Ecto neural progenitor cell (in vitro differentiated cells): ENCODE data around the gene IQSEC1.

Experiments
- DNase-seq: peaks from one replicate; pipeline ENCODE4 v3.0.0-alpha.2; 2018; ENCODE audit warnings: low spot score

IQSEC1 gene

GRCh38 chr3:13073326-13074005, at the start of gene IQSEC1:
Gene IQSEC1 (minus strand): TSS chr3:13073429. CDS start chr3:13073014, 415 bp downstream.
- peak; percentile 84 for DNase-seq

- no peak for DNase-seq
These were observed 49.1 kb upstream of the IQSEC1 start for GRCh38 chr3:13122081-13123012.

GRCh38 chr3:13121553-13122001, 48.3 kb upstream of the IQSEC1 start:
- DNase-seq, result no peak

DNA sequence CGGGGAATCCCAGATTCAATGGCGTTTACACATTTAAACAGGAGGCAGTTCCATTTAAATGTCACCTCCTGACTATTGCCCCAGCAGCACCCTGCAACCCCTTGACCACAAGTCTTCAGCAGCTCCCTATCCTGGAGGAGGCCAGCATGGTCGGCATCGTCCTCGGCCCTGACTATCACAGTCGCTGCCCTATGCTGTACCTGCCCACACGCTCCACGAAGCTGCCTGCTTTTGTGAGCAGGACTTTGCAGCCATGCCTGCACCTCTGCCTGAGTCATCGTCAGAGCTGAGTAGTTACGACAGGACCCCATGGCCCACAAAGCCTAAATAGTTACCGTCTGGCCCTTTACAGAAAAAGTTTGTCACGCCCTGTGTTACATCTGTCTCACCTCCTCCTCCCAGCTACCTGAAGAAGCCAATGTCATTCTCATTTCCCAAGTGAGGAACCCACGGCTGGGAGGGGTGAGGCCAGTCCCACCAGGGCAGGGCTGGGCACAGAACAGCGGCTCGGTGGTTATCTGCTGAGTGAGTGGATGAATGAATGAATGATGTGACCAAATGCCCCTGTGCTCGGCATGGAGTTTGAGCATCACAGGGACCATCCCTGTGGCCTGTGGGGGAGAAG, 47.8 kb upstream of the IQSEC1 start:
- no peak for DNase-seq

DNA sequence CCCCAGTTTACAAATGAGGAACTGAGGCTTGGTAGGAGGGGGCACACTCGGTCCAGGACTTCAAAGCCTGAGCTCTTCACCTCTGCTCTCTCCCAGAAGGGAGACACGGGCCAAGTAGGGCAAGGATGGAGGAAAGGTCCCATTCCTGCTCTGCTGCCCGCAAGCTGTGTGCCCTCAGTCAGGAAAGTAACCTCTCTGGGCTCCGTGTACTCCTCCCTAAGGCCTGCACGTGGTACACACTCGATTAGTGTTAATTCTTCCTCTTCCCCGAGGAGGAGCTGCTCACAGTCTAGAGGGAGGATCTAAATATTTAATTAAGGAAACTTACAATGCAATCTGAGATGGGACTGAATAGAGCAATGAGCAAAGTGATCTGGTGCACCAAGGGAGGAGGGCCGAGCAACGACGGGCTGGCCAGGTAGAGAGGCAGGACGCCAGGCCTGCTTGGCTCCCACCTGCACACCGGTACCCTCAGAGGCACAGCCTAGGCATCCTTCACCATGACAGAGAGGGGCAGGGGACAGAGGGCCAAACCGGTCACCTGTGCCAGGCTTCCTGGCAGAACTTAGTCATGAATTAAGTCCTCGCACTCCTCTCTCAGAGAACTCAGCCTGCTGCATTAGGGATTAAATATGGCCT, 47.2 kb upstream of the IQSEC1 start:
- DNase-seq, result no peak

- no peak for DNase-seq
These were observed 46.4 kb upstream of the IQSEC1 start for GRCh38 chr3:13119471-13120220.

DNA sequence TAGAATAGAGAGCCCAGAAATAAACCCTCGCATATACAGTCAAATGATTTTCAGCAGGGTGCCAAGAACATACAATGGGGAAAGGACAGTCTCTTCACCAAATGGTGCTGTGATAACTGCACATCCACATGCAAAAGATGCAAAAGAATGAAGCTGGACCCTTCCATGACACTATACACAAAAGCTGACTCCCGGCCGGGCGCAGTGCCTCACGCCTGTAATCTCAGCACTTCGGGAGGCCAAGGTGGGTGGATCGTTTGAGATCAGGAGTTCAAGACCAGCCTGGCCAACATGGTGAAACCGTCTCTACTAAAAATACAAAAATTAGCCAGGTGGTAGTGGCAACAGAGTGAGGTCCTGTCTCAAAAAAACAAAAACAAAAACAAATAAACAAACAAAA, 43.2 kb upstream of the IQSEC1 start:
- DNase-seq, result no peak

- DNase-seq, result no peak
These were observed 42.8 kb upstream of the IQSEC1 start for GRCh38 chr3:13115991-13116390.

DNA sequence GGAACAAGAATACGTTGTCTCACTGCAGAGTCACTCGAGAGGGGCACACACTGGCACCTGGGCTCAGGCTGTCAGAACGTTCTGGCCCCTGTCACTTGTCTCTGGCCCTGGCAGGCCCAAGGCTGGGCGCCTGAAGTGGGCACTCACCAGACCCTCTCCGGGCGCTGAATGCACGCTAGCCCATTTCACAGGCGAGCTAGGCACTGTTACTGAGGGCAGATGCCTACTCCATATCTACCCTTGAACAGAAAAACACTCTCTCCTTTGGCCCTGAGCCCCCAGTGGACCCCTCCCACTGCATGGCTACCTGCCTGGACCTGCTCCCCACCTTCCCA, 42.3 kb upstream of the IQSEC1 start:
- DNase-seq, result no peak

- no peak for DNase-seq
These were observed 41.8 kb upstream of the IQSEC1 start for GRCh38 chr3:13114811-13115575.

- DNase-seq, result no peak
These were observed 40.4 kb upstream of the IQSEC1 start for GRCh38 chr3:13113346-13114330.

- DNase-seq, result no peak
These were observed 39.5 kb upstream of the IQSEC1 start for GRCh38 chr3:13112521-13113345.

DNA sequence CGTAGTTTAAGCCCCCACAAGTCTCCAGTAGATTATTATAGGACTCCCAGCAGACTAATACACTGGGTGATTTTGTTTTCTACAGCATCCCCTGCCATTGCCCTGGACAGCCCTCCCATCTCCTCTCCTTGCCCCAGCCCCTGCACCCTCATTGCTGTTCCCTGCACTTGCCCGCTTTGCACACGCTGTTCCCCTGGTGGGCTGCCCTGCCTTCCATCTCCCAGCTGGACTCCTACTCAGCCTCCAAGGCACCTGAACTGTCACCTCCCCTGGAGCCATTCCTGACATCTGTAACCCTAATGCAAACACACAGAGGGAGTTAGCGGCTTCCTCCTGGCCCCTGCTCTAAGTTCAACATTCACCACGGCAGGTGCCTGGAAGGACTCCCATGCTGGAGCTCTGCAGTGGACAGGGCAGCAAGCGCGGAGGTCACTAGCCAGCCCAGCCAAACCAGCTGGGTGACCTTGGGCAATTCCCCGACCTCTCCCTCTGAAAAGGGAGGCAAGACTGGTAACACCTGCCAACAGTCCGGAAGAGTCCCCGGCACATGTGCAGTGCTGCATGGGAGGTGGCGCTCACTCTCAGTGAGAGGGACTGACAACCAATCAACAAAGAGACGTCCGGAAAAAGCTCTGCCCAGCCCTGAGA, 38.8 kb upstream of the IQSEC1 start:
- DNase-seq, result no peak

DNA sequence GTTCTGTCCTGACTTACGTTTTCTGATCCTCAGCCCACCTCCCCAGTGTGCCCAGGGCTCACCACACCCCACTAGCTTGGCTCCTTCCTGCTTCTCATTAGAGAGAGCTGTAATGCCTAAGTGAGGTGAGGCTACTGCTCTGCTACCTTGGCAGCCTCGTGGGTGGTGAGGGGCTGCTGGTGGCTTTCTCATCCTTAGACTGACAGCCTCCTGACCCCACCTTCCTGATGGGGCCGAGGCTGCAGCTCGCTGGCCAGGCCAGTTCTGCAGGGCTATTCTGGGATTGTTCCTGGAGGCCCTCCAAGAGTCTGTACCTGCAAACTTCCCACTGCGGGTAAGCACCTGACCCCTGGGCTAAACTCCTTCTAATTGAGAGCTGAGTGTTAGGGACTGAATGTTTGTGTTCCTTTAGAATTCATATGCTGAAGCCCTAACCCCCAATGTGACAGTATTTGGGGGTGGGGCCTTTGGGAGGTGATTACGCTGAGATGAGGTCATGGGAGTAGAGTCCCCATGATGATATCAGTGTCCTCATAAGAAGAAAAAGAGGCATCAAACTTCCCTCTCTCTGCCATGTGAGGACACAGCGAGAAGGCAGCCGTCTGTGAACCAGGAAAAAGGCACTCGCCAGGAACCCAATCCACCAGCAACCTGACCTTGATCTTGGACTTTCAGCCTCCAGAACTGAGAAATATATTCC, 38.1 kb upstream of the IQSEC1 start:
- no peak for DNase-seq

DNA sequence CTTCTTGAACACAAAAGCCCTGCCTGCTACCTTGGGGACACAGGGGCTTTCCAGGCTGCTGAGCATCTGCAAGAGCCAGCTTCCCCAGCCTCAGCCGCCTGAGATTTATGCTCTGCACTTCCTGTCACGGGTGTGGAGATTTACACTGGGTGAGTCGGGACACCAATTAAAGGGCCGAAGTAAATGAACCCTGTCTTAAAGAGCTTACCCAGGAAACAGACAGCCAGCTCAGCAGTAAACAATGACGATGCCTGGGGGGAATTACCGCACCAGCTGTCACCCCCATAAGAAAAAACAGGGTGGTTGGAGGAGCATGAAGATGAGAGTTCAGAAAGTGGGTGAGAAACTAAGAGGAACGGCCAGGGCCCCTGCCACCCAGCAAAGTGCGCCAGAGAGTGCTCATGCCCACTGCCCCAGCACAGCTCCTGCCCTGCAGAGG, 37.5 kb upstream of the IQSEC1 start:
- DNase-seq, result no peak

DNA sequence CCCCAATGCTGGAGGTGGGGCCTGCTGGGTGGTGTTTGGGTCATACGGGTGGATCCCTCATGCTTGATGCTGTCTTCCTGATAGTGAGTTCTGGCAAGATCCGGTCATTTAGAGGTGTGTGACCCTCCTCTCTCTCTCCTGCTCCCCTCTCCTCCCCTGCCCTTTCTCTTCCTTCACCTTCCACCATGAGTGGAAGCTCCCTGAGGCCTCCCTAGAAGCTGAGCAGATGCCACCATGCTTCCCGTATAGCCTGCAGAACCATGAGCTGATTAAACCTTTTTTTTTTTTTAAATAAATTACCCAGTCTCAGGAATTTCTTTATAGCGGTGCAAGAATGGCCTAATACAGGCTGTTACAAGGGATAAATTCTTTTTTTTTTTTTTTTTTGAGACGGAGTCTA, 36.3 kb upstream of the IQSEC1 start:
- no peak for DNase-seq

DNA sequence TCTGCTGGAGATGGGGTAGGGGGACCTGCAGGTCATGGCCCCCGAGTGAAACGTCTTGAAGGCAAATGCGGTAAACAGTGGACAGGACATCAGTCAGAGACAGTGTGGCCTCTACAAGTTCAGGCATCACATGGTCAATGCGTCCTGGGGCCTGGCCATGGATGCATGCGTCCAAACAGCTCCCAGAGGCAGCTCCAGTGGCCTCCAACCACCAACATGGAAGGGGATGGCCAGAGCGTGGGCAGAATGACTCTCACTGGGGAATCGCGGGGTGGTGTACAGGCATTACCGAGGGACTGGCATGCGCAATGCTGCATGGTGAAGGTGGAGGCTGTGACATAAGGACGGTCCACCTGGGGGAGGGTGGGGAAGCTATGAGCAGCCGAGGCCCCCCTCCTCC, 35.6 kb upstream of the IQSEC1 start:
- DNase-seq, result no peak

DNA sequence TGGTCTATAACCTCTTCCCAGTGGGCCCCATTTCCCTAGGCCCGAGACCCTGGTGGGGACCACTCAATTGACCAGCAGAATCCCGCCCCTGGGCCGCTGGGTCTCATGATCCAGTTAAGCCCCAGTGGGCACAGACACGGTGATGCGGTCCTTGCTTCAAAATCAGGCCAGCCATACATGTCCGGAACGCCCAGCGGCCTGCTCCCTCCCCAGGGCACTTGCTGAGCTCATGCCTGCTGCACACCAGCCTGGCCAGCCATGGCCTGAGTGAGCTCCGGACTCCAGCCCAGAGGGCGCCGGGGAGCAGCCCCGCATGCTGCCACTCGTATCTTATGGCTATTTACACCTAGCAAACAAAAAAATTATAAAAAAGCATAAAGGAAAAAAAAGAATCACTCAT, 34.4 kb upstream of the IQSEC1 start:
- DNase-seq, result no peak
